ENCODE results near the gene AGK. TPM values are rescaled to one million over a fixed set of nuclear protein-coding genes. Genes with fewer than 3 reads are reported as not detected.
"Not testable (repeated sequence)": the region's sequence is repeated elsewhere in the genome, so short reads cannot be mapped to it uniquely, and the experiment has no call there.

Gene AGK
- total RNA-seq, 1 experiment from 2014 or later = 59.9 TPM

- H3K27me3 ChIP-seq (ENCODE audit: control insufficient read depth, insufficient read depth, low read length) = no peaks in the 10 kb centered on the region
- no peak overlapping the region for H3K4me3 ChIP-seq (ENCODE audit: insufficient read depth, low read depth, low read length)
- H3K36me3 ChIP-seq (replicated peaks; ENCODE audit: control insufficient read depth, insufficient read depth, low read length) = no peaks in the 10 kb centered on the region
- DNase-seq = no peak
These were observed 16.2 kb upstream of the AGK start for GRCh38 chr7:141534757-141535737.

DNA sequence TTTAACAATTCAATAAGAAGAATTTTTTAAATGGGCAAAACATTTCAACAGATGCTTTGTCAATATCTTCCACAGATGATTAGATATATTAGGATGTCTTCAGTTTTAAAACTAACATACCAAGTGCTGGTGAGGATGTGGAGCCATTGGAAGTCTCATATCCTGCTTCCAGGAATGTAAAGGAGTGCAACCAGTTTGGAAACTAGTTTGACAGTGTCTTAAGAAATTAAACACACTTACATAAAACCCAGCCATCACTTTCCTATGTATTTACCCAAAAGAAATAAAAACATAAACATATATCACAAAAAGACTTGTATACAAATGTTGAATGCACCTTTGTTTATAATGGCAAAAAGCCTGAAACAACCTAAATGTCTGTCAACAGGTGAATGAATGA, 13.3 kb upstream of the AGK start:
- DNase-seq = no peak
- Histone ChIP-seq H3K27me3 (ENCODE audit: control insufficient read depth, insufficient read depth, low read length) (no peaks in the 10 kb centered on the region), H3K4me3 (ENCODE audit: insufficient read depth, low read depth, low read length) (no peak overlapping the region), H3K36me3 (replicated peaks; ENCODE audit: control insufficient read depth, insufficient read depth, low read length) (no peaks in the 10 kb centered on the region)

DNA sequence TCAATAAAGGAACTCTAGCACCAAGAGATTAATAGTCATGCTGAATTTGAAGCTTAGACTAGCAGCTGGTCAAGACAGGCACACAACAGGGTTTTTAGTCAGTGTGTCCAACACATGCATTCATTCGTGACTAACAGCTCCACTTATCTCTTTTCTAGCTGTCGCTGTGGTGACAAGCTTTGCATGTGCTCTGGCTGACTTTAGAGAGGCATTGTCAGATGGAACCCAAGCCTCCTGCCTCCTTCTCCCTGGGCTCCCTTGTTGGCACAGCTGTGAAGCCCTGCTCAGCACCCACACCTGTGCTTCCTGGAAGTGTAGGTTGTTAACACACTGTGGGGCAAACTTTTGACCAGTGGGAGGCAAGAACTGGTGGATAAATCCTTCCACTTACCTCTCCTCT, 9.8 kb upstream of the AGK start:
- no peak overlapping the region for H3K4me3 ChIP-seq (ENCODE audit: insufficient read depth, low read depth, low read length)
- no peaks in the 10 kb centered on the region for H3K36me3 ChIP-seq (replicated peaks; ENCODE audit: control insufficient read depth, insufficient read depth, low read length)
- no peak for DNase-seq
- H3K27me3 ChIP-seq (ENCODE audit: control insufficient read depth, insufficient read depth, low read length) = no peaks in the 10 kb centered on the region

GRCh38 chr7:141544831-141545230, 6.4 kb upstream of the AGK start:
- Histone ChIP-seq H3K4me3 (ENCODE audit: insufficient read depth, low read depth, low read length) (no peak overlapping the region), H3K36me3 (replicated peaks; ENCODE audit: control insufficient read depth, insufficient read depth, low read length) (no peaks in the 10 kb centered on the region), H3K27me3 (ENCODE audit: control insufficient read depth, insufficient read depth, low read length) (no peaks in the 10 kb centered on the region)
- peak; percentile 47 for DNase-seq

DNA sequence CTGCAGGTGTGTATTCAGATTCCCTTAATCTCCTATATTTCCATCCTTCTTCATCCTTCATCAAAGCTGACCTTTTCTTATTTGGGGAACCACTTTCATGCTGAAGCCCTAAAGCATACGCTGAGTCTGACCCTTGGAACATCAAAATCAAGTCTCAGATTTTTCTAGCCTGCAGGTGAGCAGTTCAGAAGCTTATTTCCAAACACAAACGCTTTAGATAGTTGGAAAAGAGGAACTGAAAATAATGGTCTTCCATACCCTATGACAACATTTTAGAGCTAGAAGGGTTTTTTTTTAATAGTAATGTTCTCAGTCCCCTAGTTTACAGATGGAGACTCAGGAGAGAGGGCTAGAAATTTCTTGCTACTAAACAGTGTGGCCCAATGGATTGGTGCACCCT, 1.6 kb upstream of the AGK start:
- Histone ChIP-seq H3K36me3 (replicated peaks; ENCODE audit: control insufficient read depth, insufficient read depth, low read length) (no peaks in the 10 kb centered on the region), H3K4me3 (ENCODE audit: insufficient read depth, low read depth, low read length) (no peak overlapping the region), H3K27me3 (ENCODE audit: control insufficient read depth, insufficient read depth, low read length) (no peaks in the 10 kb centered on the region)
- no peak for DNase-seq

GRCh38 chr7:141550386-141551093, 670 bp upstream of the AGK start:
- Histone ChIP-seq H3K27me3 (ENCODE audit: control insufficient read depth, insufficient read depth, low read length) (no peaks in the 10 kb centered on the region), H3K4me3 (ENCODE audit: insufficient read depth, low read depth, low read length) (peak overlapping the region; percentile 79), H3K36me3 (replicated peaks; ENCODE audit: control insufficient read depth, insufficient read depth, low read length) (peaks cover 1% of the 10 kb centered on the region)
- peak; percentile 37 for DNase-seq

GRCh38 chr7:141551782-141552181, 572 bp downstream of the AGK start:
- no peak for DNase-seq
- Histone ChIP-seq H3K4me3 (ENCODE audit: insufficient read depth, low read depth, low read length) (peak overlapping the region; percentile 79), H3K27me3 (ENCODE audit: control insufficient read depth, insufficient read depth, low read length) (no peaks in the 10 kb centered on the region), H3K36me3 (replicated peaks; ENCODE audit: control insufficient read depth, insufficient read depth, low read length) (peaks cover 3% of the 10 kb centered on the region)

DNA sequence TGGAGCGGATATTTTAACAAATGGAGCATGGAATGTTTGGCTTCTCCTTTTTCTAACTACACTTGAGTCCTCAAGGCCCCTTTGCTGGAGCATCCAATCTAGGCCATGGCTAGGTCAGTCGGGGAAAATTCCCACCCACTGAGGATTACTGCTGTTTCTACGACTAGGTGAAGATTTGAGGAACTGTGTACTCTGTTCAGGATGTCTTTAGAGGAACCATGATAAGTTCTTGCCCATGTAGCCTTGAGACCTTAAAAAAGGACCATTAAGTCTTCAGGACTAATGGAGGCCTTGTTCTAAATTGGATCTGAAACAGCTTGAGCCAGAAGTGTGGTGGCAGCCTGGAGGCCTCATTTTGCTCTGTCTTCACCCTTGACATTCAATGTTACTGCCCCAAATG, 6.2 kb downstream of the AGK start:
- DNase-seq = no peak
- peaks cover 8% of the 10 kb centered on the region for H3K36me3 ChIP-seq (replicated peaks; ENCODE audit: control insufficient read depth, insufficient read depth, low read length)
- no peak overlapping the region for H3K4me3 ChIP-seq (ENCODE audit: insufficient read depth, low read depth, low read length)
- H3K27me3 ChIP-seq (ENCODE audit: control insufficient read depth, insufficient read depth, low read length) = no peaks in the 10 kb centered on the region

DNA sequence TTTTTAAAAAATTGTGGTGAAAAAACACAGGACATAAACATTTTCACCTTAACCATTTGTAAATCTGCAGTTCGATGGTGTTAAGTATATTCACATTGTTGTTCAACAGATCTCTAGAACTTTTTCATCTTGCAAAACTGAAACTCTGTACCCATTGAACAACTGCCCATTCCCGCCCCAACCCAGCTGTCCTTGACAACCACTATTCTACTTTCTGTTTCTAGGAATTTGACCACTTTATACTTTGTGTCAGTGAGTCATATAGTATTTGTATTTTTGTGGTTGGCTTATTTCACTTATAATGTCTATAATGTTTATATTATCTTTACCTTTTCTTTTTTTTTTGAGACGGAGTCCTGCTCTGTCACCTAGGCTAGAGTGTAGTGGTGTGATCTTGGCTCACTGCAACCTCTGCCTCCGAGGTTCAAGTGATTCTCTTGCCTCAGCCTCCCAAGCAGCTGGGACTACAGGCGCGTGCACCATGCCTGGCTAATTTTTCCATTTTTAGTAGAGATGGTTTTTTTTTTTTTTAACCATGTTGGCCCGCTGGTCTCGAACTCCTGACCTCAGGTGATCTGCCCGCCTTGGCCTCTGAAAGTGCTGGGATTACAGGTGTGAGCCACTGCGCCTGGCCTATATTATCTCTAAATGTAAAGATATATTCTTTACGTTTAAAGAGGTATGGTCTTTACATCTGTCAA, 6.8 kb downstream of the AGK start:
- H3K4me3 ChIP-seq (ENCODE audit: insufficient read depth, low read depth, low read length); H3K36me3 ChIP-seq (replicated peaks; ENCODE audit: control insufficient read depth, insufficient read depth, low read length); DNase-seq; H3K27me3 ChIP-seq (ENCODE audit: control insufficient read depth, insufficient read depth, low read length): not testable (repeated sequence)

GRCh38 chr7:141558544-141559183, 7.5 kb downstream of the AGK start:
- peaks cover 8% of the 10 kb centered on the region for H3K36me3 ChIP-seq (replicated peaks; ENCODE audit: control insufficient read depth, insufficient read depth, low read length)
- no peaks in the 10 kb centered on the region for H3K27me3 ChIP-seq (ENCODE audit: control insufficient read depth, insufficient read depth, low read length)
- DNase-seq = no peak
- H3K4me3 ChIP-seq (ENCODE audit: insufficient read depth, low read depth, low read length) = no peak overlapping the region

GRCh38 chr7:141559961-141560360, 8.8 kb downstream of the AGK start:
- no peak for DNase-seq
- no peak overlapping the region for H3K4me3 ChIP-seq (ENCODE audit: insufficient read depth, low read depth, low read length)
- no peaks in the 10 kb centered on the region for H3K27me3 ChIP-seq (ENCODE audit: control insufficient read depth, insufficient read depth, low read length)
- H3K36me3 ChIP-seq (replicated peaks; ENCODE audit: control insufficient read depth, insufficient read depth, low read length) = peaks cover 8% of the 10 kb centered on the region

GRCh38 chr7:141562036-141562435, 10.8 kb downstream of the AGK start:
- Histone ChIP-seq H3K36me3 (replicated peaks; ENCODE audit: control insufficient read depth, insufficient read depth, low read length) (peaks cover 8% of the 10 kb centered on the region), H3K27me3 (ENCODE audit: control insufficient read depth, insufficient read depth, low read length) (no peaks in the 10 kb centered on the region)
- no peak for DNase-seq

DNA sequence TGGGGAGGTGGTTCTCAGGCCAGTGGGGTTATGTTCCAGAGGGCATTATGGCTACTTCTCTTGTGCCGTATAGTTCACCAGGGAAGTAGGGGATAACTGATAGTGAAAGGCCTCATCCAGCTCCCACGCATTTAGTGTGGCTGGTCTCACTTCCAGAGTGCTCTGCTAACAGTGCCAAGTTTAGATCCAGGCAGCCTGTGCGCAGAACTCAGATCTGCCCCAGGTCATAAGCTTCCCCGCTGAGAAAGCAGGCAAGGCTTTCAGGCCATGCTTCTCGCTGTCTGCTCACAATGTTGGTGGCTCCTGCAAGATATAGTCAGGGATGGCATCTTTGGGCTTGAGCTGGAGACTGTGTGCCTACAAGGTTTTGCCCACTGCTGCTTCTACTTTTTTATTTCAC, 11.3 kb downstream of the AGK start:
- Histone ChIP-seq H3K36me3 (replicated peaks; ENCODE audit: control insufficient read depth, insufficient read depth, low read length) (peaks cover 5% of the 10 kb centered on the region), H3K27me3 (ENCODE audit: control insufficient read depth, insufficient read depth, low read length) (no peaks in the 10 kb centered on the region), H3K4me3 (ENCODE audit: insufficient read depth, low read depth, low read length) (no peak overlapping the region)
- no peak for DNase-seq

More at GRCh38 chr7:141562036-141562435, 10.8 kb downstream of the AGK start:
- H3K4me3 ChIP-seq (ENCODE audit: insufficient read depth, low read depth, low read length) = no peak overlapping the region

DNA sequence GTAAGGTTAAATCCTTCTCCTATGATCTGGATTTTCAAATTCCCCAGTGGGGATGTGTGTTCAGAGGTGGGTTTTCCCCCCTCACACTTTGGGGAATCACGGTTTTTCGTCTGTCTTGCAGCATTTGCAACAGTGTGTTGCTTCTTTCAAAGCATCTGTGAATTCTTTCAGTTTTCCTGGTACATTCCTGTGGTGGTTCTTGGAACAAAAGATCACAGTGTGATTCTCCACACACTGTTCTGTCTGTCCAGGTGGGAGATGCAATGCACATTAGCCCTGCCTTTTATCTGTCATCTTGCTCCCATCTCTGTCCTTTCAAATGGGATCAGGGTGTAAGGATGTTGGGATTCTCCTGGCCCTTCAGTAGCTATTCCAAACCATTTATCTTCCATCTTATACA, 11.8 kb downstream of the AGK start:
- no peak for DNase-seq
- peaks cover 5% of the 10 kb centered on the region for H3K36me3 ChIP-seq (replicated peaks; ENCODE audit: control insufficient read depth, insufficient read depth, low read length)
- H3K4me3 ChIP-seq (ENCODE audit: insufficient read depth, low read depth, low read length) = no peak overlapping the region
- no peaks in the 10 kb centered on the region for H3K27me3 ChIP-seq (ENCODE audit: control insufficient read depth, insufficient read depth, low read length)
